Endothelial cell of umbilical vein (primary cell): ENCODE measurements around the gene MST1. TPM values are rescaled to one million over a fixed set of nuclear protein-coding genes. Genes with fewer than 3 reads are reported as not detected.

Experiments used
- BruUV-seq: library from RNA; stranded (reverse); fragments of 400-500 nt; replicated peaks from 2 replicates; lab custom pipeline; 2021; lab: Mats Ljungman, UMichigan
- CTCF ChIA-PET: fragments of 300-600, 350-600 bp; sonication (Branson Sonifier 250); formaldehyde crosslinking; loops from one replicate; lab custom pipeline; 2021; ENCODE audit warnings: antibody characterized with exemption, inconsistent platforms; lab: Charles Lee
- POLR2A ChIA-PET: fragments of 300-600, 350-600 bp; sonication (Branson Sonifier 250); formaldehyde crosslinking; loops from one replicate; lab custom pipeline; 2021; ENCODE audit warnings: antibody characterized with exemption, inconsistent platforms; lab: Charles Lee
- DNase-seq: peaks from one replicate; pipeline ENCODE4 v3.0.0-alpha.2; 2011; ENCODE audit warnings: low read depth, low spot score
- FAIRE-seq: peaks from 2 replicates; lab custom pipeline; 2011; peaks lifted over from hg19 to GRCh38; lab: Jason Lieb, UNC
- H2AFZ ChIP-seq: 2 replicates; pipeline ENCODE4 v1.6.0; 2012; ENCODE audit warnings: low read depth, low read length, control low read depth, inconsistent platforms
- H3K27ac ChIP-seq: 2 replicates; pipeline ENCODE4 v1.5.1; 2011; ENCODE audit warnings: low read depth, mild to moderate bottlenecking, control low read depth, low read length, moderate library complexity; ENCODE audit not compliant: insufficient read depth
- H3K27me3 ChIP-seq, 2 experiments: 2 replicates each; pipeline versions ENCODE4 v1.6.0 to v1.6.1; 2011; ENCODE audit warnings: low read length in 2 of 2, mixed read lengths in 1 of 2; ENCODE audit not compliant: control insufficient read depth in 2 of 2, insufficient read depth in 2 of 2
- H3K36me3 ChIP-seq, 2 experiments: 2 replicates in 1 of 2; 3 replicates in 1 of 2; pipeline ENCODE4 v1.5.1; 2011; ENCODE audit warnings: low read length in 2 of 2, mild to moderate bottlenecking in 1 of 2, moderate library complexity in 1 of 2; ENCODE audit not compliant: control insufficient read depth in 2 of 2, insufficient read depth in 2 of 2; ENCODE audit errors: extremely low read depth in 1 of 2
- H3K4me1 ChIP-seq: 3 replicates; pipeline ENCODE4 v1.5.1; 2011; ENCODE audit warnings: mild to moderate bottlenecking, low read length; ENCODE audit not compliant: control insufficient read depth, insufficient read depth; ENCODE audit errors: extremely low read depth
- H3K4me2 ChIP-seq: 2 replicates; pipeline ENCODE4 v1.6.1; 2011; ENCODE audit warnings: low read length, control low read depth, mixed read lengths; ENCODE audit not compliant: insufficient read depth
- H3K4me3 ChIP-seq, 3 experiments: fragments of 200-600 bp in 1 of 3; sonication (generic), shearing (Covaris generic) in 1 of 3; replicated peaks in 1 of 3; 2 replicates each; pipeline ENCODE4 v1.5.1; 2011 to 2016; ENCODE audit warnings: control low read depth in 3 of 3, low read length in 3 of 3, mild to moderate bottlenecking in 2 of 3, inconsistent platforms in 1 of 3, low read depth in 1 of 3, moderate library complexity in 1 of 3; ENCODE audit not compliant: insufficient read depth in 1 of 3
- H3K79me2 ChIP-seq: 2 replicates; pipeline ENCODE4 v1.6.0; 2012; ENCODE audit warnings: low read length, inconsistent platforms; ENCODE audit not compliant: control insufficient read depth, insufficient read depth
- H3K9ac ChIP-seq: replicated peaks from 2 replicates; pipeline ENCODE3; 2011; ENCODE audit warnings: low read length, control low read depth; ENCODE audit not compliant: insufficient read depth; ENCODE audit errors: extremely low read depth
- H3K9me1 ChIP-seq: replicated peaks from 3 replicates; pipeline ENCODE4 v1.6.0; 2011; ENCODE audit warnings: mild to moderate bottlenecking, low read length; ENCODE audit not compliant: control insufficient read depth, insufficient read depth; ENCODE audit errors: extremely low read depth
- H3K9me3 ChIP-seq: replicated peaks from 2 replicates; pipeline ENCODE4 v1.5.1; 2012; ENCODE audit warnings: low read length, inconsistent platforms; ENCODE audit not compliant: control insufficient read depth, insufficient read depth
- H4K20me1 ChIP-seq: replicated peaks from 2 replicates; pipeline ENCODE3; 2011; ENCODE audit warnings: mild to moderate bottlenecking, low read length; ENCODE audit not compliant: control insufficient read depth, insufficient read depth; ENCODE audit errors: extremely low read depth
- EZH2 ChIP-seq: IDR thresholded peaks from 2 replicates; pipeline ENCODE4 v1.6.1; 2012; ENCODE audit warnings: borderline replicate concordance, low read depth, mild to moderate bottlenecking, moderate library complexity, low read length, inconsistent platforms; ENCODE audit not compliant: severe bottlenecking
- FOS ChIP-seq: IDR thresholded peaks from 2 replicates; pipeline ENCODE4 v1.6.1; 2011; ENCODE audit warnings: mild to moderate bottlenecking, low read length, moderate library complexity, borderline replicate concordance; ENCODE audit not compliant: insufficient read depth
- GATA2 ChIP-seq: IDR thresholded peaks from 2 replicates; pipeline ENCODE4 v1.7.0; 2011; ENCODE audit warnings: low read depth, mild to moderate bottlenecking, moderate library complexity, mixed read lengths, low read length; ENCODE audit not compliant: insufficient read length, insufficient read depth
- JUN ChIP-seq: IDR thresholded peaks from 2 replicates; pipeline ENCODE4 v1.6.1; 2011; ENCODE audit warnings: borderline replicate concordance, low read depth; ENCODE audit not compliant: insufficient read length, insufficient read depth
- MYC ChIP-seq: IDR thresholded peaks from one replicate; pipeline ENCODE4 v1.6.1; 2011; ENCODE audit warnings: mild to moderate bottlenecking, low read depth, low read length
- POLR2A ChIP-seq: IDR thresholded peaks from 2 replicates; pipeline ENCODE4 v1.6.1; 2012; ENCODE audit warnings: low read depth, mild to moderate bottlenecking, control low read depth, low read length
- POLR2AphosphoS5 ChIP-seq: IDR thresholded peaks from 2 replicates; pipeline ENCODE4 v1.6.1; 2012; ENCODE audit warnings: low read depth, mild to moderate bottlenecking, control low read depth, low read length, moderate library complexity; ENCODE audit not compliant: insufficient read depth
- dilution Hi-C: fragments of 300-500 bp; cut with MboI; formaldehyde crosslinking; loops from one replicate; pipeline ENCODE4 v1.15.0; 2019; ENCODE audit warnings: low sequenced_read_pairs; ENCODE audit not compliant: extremely low pct_ligation_motif_present
- intact Hi-C: fragments of 100-400 bp; cut with micrococcal nuclease; formaldehyde crosslinking; loops from one replicate; pipeline ENCODE4 v1.10.0; 2022
- polyA plus RNA-seq, 4 experiments: library from polyadenylated mRNA; depleted of rRNA in 3 of 4; stranded (reverse) in 3 of 4; unstranded in 1 of 4; fragments of >200 nt; gene quantifications; 2 replicates each; pipeline versions ENCODE4 v1.2.1 to v1.2.3, GENCODE V29; 2011 to 2012; ENCODE audit warnings: missing spikeins in 1 of 4
- total RNA-seq: library from RNA; stranded (reverse); gene quantifications from 2 replicates; pipeline ENCODE4 v1.2.3, GENCODE V29; 2021
- TF ChIP-seq, protein P1 (sequence below), 2 donors: IDR thresholded peaks; 1 replicate in 1 of 2; 2 replicates in 1 of 2; pipeline ENCODE4 v1.5.1; 2011; ENCODE audit warnings: low read length in 2 of 2, mild to moderate bottlenecking in 2 of 2, moderate library complexity in 2 of 2, control low read depth in 1 of 2, inconsistent platforms in 1 of 2, low read depth in 1 of 2; ENCODE audit not compliant: insufficient read depth in 1 of 2; ENCODE audit errors: extremely low read depth in 1 of 2
- TF ChIP-seq, protein P2 (sequence below): IDR thresholded peaks from 2 replicates; pipeline ENCODE4 v1.6.1; 2011; ENCODE audit not compliant: insufficient read depth, insufficient read length

The MST1 gene
- total and polyA plus RNA-seq, 2 donors (not counting 3 experiments of a cell fraction or from before 2014, with no cell fraction given): 6.1 to 17.5 TPM

DNA sequence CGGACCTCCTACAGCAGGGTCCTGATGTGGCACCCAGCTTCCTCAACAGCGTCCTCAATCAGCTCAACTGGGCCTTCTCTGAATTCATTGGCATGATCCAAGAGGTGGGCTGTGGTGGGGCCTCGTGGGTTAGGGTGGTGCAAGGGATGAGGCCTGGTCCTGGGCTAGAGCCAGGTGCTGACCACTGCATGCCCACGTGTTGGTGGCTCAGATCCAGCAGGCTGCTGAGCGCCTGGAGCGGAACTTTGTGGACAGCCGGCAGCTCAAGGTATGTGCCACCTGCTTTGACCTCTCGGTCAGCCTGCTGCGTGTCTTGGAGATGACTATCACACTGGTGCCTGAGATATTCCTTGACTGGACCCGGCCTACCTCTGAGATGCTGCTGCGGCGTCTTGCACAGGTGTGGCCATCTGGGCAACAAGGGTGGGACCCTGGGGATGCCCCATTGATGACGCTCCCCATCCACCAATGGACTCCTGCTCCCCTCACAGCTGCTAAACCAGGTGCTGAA is 26.4 kb upstream of the MST1 start:
- DNase-seq: no peak
- TF ChIP-seq, protein P1, sequence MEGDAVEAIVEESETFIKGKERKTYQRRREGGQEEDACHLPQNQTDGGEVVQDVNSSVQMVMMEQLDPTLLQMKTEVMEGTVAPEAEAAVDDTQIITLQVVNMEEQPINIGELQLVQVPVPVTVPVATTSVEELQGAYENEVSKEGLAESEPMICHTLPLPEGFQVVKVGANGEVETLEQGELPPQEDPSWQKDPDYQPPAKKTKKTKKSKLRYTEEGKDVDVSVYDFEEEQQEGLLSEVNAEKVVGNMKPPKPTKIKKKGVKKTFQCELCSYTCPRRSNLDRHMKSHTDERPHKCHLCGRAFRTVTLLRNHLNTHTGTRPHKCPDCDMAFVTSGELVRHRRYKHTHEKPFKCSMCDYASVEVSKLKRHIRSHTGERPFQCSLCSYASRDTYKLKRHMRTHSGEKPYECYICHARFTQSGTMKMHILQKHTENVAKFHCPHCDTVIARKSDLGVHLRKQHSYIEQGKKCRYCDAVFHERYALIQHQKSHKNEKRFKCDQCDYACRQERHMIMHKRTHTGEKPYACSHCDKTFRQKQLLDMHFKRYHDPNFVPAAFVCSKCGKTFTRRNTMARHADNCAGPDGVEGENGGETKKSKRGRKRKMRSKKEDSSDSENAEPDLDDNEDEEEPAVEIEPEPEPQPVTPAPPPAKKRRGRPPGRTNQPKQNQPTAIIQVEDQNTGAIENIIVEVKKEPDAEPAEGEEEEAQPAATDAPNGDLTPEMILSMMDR (IDR thresholded peaks at IDR 0.05; ENCODE audit: extremely low read depth in 1 of 2, insufficient read depth in 1 of 2, low read depth in 1 of 2, low read length in 2 of 2): no peak
- no peak for TF ChIP-seq FOS
- Histone ChIP-seq H2AFZ (no peak overlapping the region), H3K4me2 (no peak overlapping the region), H3K9ac (no peak overlapping the region), H3K79me2 (no peaks in the 10 kb centered on the region), H3K9me1 (no peaks in the 10 kb centered on the region), H3K36me3 (peaks cover 0 to 4% of the 10 kb centered on the region in 2 experiments), H3K27me3 (no peaks in the 10 kb centered on the region), H3K4me1 (peaks cover 7% of the 10 kb centered on the region), H3K27ac (no peak overlapping the region), H3K4me3 (no peak overlapping the region), H4K20me1 (no peaks in the 10 kb centered on the region), H3K9me3 (no peaks in the 10 kb centered on the region)
- FAIRE-seq: no peak
- BruUV-seq: no TSS peak
- dilution Hi-C loops: no loop called here
- intact Hi-C loops: no loop called here
- ChIA-PET CTCF (interaction anchor here (1.6 to 2.3 kb wide), 2 partner anchors 13 to 176 kb away, joined by 4 to 7 read pairs; no protein-coding TSS in a partner anchor), POLR2A (no interaction called here)

DNA sequence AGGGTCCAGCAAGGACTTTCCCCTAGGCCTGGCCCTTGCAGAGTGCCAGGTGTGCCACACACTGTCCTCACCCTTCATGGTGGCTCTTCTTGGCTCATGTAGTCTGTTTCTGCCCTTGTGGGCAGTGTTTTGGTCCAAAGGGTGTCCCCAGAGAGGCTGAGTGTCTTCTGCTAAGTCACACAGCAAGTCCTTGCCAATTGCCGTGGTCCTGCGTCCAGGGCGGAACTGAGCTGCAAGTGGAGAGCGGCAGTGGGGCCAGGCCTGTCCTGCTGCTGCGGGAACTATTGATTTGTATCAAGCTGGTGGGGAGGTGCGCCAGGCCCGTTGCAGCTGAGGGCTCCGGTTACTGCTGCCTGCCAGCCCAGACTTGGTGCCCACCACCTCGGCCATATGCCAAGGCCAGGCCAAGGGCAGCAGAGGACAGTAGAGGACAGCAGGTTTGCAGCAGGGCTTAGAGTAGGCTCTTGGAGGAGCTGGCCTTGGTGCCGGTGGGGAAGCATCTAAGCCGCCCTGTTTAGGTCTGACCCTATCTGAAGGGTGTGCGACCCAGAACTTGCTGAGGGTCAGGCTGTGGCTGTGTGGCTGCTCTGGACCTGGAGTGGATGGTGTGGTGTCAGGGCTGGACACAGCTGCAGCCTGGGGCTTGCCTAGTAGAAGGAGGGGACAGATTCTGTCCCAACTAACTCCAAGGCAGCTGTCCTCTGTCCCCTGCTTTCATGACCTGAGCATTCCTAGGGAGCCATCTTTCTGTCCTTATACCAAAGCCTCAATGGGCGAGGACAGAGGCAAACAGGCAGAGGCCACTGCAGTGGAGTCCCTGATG is 25.7 kb upstream of the MST1 start:
- no peak for DNase-seq
- Histone ChIP-seq H3K27me3 (no peaks in the 10 kb centered on the region), H3K79me2 (no peaks in the 10 kb centered on the region), H3K4me2 (no peak overlapping the region), H3K9me3 (no peaks in the 10 kb centered on the region), H4K20me1 (no peaks in the 10 kb centered on the region), H3K36me3 (peaks cover 0 to 3% of the 10 kb centered on the region in 2 experiments), H3K4me3 (no peak overlapping the region), H3K4me1 (peaks cover 7% of the 10 kb centered on the region), H2AFZ (no peak overlapping the region), H3K9me1 (no peaks in the 10 kb centered on the region), H3K9ac (no peak overlapping the region), H3K27ac (no peak overlapping the region)
- no peak for FAIRE-seq
- intact Hi-C loops: no loop called here
- dilution Hi-C loops: no loop called here
- ChIA-PET POLR2A (no interaction called here), CTCF (interaction anchor here (1.6 to 2.3 kb wide), 2 partner anchors 12 to 175 kb away, joined by 4 to 7 read pairs; no protein-coding TSS in a partner anchor)
- BruUV-seq: no TSS peak
- no peak for TF ChIP-seq JUN
- TF ChIP-seq EZH2: no peak
- TF ChIP-seq POLR2AphosphoS5: no peak
- TF ChIP-seq, protein P1 (IDR thresholded peaks at IDR 0.05; ENCODE audit: extremely low read depth in 1 of 2, insufficient read depth in 1 of 2, low read depth in 1 of 2, low read length in 2 of 2): no peak
- TF ChIP-seq GATA2: no peak
- no peak for TF ChIP-seq FOS
- no peak for TF ChIP-seq MYC
- TF ChIP-seq POLR2A: no peak
- TF ChIP-seq, protein P2, sequence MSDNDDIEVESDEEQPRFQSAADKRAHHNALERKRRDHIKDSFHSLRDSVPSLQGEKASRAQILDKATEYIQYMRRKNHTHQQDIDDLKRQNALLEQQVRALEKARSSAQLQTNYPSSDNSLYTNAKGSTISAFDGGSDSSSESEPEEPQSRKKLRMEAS: no peak
